ENCODE results near the gene NFATC2.

The NFATC2 gene

DNA sequence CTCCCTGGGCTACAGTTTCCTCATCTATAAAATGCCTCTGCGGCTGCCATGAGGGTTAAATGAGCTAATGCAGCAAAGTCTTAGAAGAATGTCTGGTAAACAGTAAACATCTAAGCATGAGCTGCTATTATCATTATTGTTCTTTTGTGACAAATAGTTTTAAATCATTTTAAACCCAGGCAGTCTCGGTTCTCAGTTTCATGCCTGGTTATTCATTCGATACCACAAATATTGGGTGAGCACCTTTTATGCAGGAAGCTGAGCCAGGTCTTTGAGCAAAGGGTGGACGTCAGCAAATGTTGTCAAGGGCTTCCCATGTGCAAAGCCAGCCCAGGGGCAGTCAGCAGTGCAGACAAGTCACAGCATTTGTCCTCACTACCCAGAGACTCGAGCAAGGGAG, 128.7 kb downstream of the NFATC2 start:
- no peak for DNase-seq (ENCODE audit: low read depth, low spot score)

DNA sequence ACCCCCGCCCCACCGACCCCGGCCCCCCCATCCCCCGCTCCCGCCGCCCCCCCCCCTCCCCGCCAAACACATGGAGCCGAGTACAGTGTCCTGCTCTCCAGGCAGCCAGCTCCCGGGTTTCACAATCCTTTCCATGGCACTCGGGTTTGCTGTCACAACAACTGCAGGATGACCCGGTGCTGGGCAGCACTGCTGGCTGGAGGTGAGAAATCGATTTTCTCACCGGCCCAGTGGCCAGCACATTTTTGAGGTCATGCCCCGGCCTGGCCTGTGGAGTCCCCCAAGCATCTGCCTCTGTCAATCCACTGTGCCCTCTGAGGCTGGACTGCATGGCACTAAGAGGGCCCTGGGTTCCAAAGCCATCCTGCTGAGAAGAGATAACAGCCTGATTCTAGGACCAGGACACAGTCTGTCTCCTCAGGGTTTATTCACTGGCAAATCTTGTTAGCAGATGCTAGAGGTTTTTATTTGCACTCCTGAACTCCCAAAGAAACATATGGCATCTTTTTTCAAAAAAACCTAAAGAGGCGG, 129.5 kb downstream of the NFATC2 start:
- DNase-seq (ENCODE audit: low read depth, low spot score): no peak

DNA sequence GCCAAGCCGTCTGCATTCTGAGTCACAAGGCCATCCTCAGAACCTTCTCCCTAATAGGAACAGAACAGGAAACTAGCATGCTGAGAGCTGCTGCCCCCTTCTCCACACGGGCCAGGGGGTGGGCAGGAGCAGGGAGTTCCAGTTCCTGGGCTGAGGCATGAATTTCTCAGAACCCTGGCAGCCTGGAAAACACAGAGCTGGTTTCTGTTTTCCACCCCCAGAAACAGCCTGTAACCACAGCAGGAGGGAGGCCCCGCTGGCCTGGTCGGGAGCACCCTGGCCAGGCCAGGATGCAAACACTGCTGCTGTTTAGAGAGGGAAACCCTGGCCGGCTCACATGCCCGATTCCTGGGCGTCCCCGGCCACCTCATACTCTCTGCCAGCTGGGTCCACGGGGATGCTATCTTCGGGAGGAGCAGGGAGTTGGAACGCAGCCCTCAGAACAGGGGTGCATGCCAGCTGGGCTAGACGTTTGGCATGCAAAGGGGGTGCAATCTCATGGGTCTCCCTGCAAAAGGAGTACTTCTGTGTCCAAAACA, 130.1 kb downstream of the NFATC2 start:
- DNase-seq (ENCODE audit: low read depth, low spot score): no peak

DNA sequence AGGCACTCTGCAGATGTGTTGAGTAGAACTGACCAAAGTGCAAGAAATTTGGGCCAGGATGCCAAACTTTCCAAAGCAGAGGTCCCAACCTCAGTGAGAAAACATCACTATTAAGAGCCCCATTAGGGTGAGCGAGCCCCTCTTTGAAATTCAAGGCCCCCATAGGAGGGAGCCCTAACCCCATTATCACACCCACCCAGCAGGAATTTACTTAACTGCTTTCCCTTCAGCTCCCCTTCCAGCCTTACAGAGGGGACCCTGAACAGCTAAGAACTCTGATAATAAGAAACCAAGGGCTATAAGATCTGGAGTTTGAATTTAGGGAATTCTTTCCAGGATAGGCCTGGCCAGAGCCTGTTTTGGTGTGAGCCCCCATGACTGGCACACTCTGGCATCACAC, 130.6 kb downstream of the NFATC2 start:
- DNase-seq (ENCODE audit: low read depth, low spot score): no peak

DNA sequence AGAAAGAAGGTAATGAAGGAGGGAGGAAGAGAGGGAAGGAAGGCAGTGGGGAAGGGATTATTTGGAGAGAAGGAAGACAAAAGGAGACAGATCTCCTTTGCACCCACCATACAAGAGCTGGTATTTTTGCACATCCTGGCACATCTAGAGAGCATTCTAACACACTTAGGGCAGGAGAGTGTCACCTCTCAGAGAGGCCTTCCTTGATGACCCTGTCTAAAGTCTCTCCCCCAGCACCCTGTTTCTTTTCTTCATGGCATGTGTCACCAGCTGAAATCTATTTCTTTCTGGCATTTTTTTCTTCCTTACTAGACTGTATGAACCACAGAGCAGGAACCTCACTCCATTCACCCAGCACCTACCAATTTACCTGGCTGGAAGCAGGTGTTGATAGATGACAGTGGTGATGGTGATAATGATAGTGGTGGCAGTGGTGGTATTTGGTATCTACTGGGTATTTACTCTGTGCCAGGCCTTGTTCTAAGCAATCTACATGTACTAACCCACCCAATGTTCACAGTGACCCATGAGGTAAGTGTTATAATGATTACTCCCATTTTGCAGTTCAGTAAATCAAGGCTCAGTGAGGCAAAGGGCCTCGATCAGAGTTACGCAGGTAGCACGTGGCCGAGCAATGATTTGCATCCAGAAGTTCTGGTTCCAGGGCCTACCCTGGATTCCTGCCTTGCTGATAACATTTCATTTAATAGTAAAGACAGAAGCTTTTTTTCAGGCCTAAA, 131.8 kb downstream of the NFATC2 start:
- no peak for DNase-seq (ENCODE audit: low read depth, low spot score)

DNA sequence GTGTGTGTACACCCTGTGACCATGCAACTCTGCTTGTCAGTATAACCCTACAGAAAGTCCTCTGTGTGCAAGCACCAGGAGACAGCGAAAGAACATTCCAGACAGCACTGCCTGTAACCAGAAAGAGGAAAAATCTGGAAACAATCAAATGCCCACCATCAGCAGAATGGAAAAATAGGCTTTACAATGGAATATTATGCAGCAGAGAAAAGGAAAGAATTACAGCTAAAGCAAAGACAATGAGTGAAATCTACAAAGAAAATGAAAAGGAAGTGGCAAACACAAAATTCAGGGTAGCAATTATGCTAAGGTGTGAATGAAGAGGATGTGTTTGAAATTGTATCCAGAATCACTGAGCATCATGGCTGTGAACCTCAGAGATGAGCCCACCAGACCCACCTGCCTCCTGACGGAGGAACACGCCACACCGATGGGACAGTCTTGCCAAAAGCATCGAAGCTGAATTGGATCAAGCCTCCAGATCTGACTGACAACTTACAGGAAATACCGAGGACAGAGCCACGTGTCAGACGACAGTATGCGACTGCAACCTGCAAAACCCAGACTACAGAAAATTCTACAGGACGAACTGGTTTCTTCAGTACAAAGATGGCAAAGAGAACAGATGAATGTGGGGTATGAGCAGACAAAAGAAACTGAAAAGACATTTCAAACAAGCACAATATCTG, 133.2 kb downstream of the NFATC2 start:
- no peak for DNase-seq (ENCODE audit: low read depth, low spot score)

DNA sequence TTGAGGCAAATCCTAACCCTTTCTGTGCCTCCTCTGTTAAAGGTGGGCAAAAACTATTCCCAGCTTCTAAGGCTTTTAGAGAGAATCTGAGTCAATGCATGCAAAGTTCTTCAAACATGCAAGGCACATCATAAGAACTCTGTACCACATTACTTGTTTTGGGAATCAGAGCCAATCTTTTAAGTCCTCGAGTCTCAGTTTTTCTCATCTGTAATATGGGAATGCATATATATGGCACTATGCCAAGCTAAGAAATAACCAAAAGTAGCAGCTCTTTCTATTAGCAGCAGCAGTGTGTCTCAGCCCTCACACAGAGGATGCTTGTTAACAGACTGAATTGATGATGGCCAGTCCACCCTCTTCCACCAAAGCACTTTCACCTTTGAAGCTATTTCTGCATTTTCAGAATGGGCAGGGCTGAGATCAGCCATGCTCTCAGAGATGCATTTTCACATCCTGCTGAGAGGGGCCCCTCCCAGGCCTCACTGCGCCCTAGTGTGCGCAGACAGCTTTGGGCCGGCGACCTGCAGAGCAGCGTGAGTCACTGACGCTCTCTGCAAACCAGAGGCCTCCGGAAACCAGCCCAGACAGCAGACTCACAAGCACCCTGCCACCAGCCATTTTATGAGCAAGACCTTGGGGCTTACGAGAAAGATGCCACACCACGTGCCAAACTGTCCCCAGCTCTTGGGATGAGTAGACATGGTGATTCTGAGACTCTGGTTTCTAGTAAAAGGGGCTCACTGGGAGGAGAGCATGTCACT, 138.0 kb downstream of the NFATC2 start:
- DNase-seq (ENCODE audit: low read depth, low spot score): peak; percentile 70

DNA sequence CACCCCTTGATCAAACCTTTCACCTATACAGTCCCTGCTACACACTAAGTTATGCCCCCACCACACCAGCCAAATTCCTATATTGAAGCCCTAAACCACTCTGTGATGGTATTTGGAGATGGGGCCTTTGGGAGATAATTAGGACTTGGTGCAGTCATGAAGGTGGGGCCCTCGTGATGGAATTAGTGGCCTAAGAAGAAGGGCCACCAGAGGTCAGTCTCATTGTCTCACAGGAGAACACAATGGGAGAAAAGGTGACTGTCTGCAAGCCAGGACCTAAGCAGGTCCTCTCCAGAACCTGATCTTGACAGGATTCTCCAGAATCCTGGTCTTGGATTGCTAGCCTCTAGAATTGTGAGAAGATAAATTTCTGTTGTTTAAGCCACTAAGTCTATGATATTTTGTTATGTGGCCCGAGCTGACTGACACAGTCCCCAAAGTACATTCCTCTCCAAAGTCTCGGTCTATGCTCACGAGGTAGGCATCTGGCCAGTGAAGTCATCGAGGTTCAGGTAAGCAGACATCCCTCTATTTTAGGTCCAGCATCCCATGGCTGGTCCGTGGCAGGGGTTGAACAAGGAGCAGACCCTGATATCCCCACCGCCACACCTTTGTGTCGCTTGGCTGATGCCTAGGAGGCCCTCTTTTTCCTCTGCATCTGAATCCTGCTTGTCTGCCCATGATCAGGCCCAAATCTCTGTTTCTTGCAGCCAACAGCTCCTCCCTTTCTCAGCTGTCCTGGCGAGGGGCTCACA, 138.9 kb downstream of the NFATC2 start:
- no peak for DNase-seq (ENCODE audit: low read depth, low spot score)

DNA sequence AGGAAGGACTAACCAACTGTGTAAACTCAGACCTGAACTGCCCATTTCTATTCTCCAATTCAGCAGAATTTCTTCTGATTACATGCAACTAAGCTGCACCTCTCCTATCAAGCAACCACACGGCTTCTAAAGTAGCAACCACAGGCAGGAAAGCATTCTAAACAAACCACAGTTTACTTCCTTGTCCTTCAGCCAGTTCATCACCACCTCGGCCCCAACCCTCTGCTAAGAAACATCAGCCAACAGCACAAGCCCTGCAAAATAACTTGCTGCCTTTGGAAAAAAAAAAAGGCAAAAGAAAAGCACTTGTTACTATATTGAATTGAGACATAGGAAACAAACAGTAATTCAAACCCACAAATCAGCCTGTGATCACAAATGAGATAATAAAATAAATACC, 140.3 kb downstream of the NFATC2 start:
- DNase-seq (ENCODE audit: low read depth, low spot score): no peak

DNA sequence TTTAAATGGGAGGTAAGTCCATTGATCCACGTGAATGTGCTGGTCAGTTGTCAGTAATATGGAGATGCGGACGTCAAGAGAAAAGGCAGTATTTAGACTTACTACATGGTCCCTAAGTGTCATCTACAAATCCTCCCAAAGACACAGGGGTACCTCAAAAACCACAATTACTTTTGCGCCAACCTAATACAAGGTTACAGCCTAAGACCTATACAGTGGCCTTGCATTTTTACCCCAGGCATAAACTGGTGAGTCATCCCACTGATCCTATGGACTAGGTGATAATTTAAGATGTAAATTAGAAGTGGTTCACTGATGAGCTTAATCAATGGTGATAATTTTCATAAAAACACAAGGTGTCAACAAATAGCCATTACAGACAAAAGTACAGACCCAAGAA, 141.0 kb downstream of the NFATC2 start:
- no peak for DNase-seq (ENCODE audit: low read depth, low spot score)

DNA sequence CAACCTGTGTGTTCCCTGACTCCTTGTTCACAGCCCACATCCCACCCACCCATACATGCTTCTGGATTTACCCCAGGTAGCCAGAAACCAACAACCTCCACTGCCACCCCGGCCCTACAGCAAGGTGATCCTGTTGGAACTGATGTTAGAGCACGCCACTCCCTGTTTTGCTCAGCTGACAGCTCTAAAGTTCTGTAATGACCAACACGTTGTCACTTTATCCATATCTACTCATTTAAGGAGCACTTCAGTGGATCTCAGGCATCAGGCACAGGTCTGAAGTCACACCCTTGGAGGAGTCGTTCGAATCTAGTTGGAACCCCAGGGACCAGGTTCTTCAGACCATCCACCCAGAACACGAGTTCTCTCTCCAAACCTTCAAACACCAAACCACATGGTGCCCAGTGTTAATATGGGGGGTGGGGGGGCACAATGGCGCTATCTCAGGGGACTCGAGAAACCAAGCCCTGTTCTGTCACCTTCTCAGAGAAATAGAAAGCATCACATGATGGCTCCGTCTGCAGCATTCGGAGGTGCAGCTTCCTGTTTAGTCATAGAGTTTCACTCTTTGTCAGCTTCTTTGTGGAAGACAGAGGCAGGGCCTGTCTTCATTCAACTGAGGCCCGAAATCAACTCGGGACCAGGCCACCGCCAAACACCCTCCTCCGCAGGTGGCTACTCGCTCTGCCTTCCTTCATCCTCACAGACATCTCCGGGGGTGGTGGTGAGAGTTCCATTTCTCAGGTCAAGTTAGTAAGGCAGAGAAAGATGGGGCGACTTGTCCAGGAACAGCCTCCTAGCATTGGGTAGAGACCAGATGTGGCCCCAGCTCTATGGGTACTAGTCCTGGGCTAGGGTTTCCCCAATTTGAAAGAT, 142.2 kb downstream of the NFATC2 start:
- DNase-seq (ENCODE audit: low read depth, low spot score): peak; percentile 59

DNA sequence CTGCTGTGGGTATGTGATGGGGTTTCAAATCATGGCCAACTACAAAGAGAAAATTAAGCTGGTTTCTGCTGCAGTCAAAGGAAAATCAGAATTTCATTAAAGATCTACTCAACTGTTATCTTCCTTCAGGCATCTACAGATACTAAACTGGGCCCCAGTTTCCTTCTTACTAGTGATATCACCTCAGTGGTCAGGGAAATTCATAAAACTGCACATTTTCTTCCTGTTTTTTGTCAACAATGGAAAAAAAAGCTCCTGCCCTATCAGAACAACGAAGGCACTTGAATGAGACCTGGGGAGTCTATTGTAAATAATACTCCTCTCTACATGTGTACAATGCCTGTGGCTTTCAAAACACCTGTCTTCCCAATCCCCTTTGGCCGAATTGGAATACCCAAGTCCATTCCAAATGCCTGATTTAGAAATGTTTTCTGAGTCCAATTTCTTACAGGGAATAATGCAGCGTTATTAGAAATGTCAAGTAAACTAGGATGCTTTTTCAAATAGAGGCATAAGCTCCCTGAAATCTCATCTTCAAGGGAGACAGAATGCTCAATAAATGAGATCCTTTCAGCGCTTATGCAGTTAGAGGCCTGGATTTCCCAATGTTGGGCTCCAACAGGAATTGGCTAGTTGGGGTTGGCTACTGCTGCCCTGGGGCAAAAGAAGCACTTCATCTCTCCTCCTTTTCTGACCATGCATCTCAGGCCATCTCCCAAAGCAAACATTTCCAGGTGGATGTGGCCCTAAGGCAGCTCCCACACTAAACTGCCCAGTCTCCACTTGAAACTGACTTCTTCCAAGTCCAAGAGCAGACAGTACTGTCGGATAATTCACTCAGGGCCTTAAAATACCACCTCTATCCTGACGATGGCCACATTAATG, 143.3 kb downstream of the NFATC2 start:
- no peak for DNase-seq (ENCODE audit: low read depth, low spot score)

DNA sequence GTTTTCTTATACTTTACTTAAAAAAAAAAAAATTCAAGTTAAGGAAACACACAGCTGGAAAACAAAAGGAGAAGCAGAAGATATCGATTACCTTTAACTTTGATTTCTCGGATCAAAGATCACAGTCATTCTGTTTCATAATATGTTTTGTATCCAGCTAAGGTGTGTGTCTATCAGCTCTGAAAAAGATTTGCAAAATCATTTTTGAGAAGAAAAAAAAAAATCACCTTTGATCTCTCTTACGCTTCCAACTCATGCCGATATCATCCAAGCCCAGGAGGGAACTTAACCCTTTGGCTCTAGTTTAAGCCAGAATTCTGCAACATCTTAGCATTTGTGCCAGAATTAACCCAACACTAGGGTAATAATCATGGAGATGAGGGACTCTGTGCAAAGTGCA, 144.0 kb downstream of the NFATC2 start:
- no peak for DNase-seq (ENCODE audit: low read depth, low spot score)

DNA sequence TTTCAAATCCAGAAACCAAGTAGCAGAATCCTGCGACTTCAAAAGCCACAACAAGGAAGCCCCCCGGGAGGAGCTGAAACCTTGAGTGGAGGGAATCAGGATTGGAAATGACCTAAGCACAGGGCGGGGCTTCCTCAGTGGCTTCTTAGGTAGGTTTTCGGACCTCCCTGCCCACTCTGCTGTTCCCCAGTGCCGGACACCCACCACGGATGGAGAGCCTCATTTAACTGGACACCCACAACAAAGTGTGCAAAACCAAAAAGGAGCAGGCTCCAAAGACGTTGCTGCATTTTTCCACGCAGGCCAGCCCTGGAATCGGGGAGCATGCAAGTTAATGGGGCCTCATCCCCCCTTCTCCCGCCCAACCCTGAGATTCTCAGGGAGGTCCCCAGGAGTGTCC, 144.4 kb downstream of the NFATC2 start:
- no peak for DNase-seq (ENCODE audit: low read depth, low spot score)

DNA sequence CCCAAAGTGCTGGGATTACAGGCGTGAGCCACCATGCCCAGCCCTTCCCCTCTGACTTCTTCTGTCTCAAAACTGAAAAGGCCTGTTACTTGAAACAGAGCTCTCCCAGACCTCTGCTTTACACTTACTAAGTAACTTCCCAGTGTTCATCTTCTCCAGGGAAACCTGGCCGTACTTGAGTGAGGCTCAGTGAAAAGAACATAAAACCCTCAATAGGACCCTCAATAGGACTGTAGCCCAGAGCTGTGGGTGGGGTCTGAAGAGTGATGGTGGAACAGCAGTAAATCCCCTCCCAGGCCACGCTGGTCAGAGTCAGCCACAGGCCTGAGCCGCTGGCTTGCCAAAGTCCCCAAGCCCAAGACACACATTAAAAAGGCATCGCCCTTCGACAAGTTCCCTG, 145.4 kb downstream of the NFATC2 start:
- no peak for DNase-seq (ENCODE audit: low read depth, low spot score)

DNA sequence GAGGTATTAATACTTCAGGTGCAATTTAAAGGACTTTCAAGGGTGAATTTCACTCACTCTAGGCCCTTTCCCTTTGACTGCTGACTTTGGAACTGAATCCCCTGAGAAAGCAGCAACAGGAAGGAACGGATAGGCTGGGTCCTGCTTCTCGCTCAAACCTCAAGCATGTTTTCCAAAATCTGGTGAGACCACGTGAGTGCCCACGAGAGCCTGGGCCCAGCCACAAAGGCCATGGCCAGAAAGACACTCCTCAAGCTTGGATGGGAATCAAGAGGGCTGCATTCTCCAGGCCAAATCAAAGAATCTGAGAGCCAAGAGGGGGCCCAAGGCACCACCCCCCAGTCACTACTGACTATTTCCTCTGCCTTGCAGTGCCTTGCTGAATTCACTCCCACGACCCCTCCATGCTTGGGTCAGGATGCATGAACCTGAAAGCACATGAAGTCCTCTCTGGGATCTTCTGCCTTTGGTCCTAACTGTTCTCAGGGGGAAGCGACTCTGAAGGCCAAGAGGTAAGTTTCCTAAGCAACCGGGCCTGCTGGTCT, 146.1 kb downstream of the NFATC2 start:
- no peak for DNase-seq (ENCODE audit: low read depth, low spot score)

DNA sequence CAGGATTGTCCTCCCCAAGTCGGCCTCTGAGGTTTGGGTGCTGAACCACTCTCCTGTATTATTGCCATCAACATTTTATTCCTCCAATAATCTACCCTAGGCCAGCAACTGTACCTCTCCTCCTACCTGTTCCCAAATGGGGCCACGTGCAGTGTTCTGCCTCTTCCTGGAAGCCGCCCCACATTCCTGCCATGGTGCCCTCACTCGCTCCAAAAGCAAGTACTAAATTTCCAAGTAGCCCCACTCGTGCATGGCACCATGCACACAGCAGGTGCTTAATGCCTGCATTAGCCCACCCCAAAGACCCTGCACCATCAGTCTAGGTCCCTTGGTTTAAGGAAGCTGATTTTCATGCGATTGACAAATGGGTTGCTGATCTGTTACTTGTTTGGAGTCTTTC, 147.8 kb downstream of the NFATC2 start:
- DNase-seq (ENCODE audit: low read depth, low spot score): no peak

DNA sequence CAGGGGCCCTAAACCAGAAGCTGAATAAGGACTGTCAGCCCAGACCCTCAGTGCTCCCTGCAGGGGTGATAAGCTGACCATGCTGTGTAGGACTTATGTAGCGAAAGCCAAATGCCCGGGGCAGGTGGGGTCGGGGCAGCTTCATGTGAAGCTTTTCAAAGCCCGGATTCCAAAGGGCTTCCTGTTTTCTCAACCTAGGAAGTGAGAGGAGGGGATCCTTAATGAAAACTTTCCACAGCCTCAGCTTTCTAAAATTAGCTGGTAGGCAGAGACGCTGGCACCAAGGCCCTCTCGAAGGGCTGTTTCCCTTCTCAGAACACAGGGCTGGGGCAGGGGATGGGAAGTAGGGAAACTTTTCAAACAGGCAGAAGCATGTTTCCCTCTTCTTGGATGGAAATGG, 148.9 kb downstream of the NFATC2 start:
- no peak for DNase-seq (ENCODE audit: low read depth, low spot score)

DNA sequence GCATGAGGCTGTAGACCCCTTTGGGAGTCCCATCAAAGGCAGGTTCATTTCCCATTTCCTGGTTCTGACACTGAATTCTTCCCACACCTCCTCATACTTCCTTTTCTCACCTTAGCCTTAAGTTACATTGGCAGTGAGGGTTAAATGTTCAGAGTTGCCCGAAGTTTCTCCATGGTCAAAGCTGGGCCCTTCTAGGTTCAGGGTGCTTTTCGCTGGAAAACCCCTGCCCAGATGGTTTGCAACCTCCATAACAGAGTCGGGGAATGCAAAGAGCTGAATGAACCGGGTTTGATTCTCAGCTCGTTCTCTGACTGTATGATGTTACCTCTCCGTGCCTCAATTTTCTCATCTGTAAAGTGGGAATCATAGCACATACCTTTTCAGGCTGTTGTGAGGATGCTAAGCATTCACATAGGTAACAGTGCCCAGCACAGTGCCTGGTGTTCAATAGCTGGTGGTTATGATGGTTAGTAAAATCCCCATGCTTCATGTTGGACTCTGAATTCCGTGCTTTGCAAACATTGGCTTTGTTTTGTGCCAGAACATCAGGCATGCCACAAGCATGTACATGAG, 149.8 kb downstream of the NFATC2 start:
- DNase-seq (ENCODE audit: low read depth, low spot score): no peak

Data from activated CD4-positive, CD25-positive, alpha-beta regulatory T cell treated with anti-CD3 and anti-CD28 coated beads, Interleukin-2, amount 50 U/mL, for 16 hours (primary cell).